ENCODE data around the gene LRRC47.

The LRRC47 gene

DNA sequence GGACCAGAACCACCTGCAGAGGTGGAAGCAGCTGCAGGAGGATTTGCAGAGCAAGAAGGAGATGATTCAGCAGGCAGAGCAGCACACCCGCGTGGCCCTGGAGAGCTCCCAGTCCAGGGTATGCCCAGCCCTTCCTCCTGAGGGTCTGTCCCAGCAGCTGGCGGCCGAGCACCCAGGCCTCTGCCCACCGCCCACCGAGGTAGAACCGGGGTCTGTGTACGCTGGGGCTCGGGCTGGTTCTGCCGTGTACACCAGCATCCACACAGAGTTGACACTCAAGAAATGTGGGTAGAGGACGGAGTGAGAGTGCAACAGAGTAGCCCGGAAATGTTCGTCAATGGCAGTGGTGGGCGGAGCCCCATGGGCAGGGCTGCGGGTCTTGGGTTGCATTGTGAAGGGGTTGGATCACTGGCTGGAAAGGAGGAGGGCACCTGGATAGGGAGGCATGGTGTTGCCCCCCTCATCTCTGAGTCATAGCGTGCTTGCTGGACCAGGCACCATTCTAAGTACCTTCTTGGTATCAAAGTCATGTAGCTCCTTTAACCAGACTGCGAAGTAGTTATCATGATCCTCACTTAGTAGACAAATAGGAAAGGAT, 28.9 kb downstream of the LRRC47 start:
- no peak overlapping the region for H3K27ac ChIP-seq
- TF ChIP-seq, protein P1, sequence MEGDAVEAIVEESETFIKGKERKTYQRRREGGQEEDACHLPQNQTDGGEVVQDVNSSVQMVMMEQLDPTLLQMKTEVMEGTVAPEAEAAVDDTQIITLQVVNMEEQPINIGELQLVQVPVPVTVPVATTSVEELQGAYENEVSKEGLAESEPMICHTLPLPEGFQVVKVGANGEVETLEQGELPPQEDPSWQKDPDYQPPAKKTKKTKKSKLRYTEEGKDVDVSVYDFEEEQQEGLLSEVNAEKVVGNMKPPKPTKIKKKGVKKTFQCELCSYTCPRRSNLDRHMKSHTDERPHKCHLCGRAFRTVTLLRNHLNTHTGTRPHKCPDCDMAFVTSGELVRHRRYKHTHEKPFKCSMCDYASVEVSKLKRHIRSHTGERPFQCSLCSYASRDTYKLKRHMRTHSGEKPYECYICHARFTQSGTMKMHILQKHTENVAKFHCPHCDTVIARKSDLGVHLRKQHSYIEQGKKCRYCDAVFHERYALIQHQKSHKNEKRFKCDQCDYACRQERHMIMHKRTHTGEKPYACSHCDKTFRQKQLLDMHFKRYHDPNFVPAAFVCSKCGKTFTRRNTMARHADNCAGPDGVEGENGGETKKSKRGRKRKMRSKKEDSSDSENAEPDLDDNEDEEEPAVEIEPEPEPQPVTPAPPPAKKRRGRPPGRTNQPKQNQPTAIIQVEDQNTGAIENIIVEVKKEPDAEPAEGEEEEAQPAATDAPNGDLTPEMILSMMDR (conservative IDR thresholded peaks at IDR 0.05): no peak

DNA sequence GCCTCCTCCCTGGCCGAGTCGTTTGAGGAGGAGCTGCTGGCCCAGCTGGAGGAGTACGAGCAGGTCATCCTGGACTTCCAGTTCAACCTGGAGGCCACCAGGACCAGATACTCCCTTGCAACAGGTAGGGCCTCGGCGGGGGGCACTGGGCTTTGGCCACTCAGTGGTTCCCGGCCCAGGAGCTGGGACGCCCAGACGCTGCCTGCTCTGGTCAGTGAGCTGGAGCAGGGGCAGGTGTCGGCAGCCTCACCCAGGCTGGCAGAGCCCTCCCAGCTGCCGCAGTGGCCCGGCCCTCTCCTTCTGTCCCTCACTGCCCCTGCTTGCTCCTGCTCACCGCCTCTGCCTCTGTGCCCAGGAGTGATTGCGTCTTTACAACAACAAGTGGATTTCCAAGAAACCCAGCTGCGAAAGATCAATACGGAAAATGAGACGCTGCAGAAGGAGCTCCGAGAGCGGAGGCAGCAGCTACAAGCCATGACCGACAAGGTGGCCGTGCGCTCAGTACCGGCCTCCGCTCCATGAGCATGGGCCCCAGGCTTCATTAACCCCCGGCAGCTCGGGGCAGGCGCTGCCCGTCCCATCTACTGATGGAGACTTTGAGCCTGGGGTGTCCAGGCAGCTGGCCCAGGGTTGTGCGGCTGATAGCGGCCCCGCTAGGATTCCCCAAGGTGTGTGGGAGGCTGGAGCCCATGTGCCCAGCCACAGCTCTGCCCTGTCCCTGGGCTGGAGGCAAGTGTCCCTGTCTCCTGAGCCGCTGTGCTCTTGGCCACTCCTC, 32.8 kb downstream of the LRRC47 start:
- TF ChIP-seq, protein P1 (conservative IDR thresholded peaks at IDR 0.05): no peak
- no peak overlapping the region for H3K27ac ChIP-seq

DNA sequence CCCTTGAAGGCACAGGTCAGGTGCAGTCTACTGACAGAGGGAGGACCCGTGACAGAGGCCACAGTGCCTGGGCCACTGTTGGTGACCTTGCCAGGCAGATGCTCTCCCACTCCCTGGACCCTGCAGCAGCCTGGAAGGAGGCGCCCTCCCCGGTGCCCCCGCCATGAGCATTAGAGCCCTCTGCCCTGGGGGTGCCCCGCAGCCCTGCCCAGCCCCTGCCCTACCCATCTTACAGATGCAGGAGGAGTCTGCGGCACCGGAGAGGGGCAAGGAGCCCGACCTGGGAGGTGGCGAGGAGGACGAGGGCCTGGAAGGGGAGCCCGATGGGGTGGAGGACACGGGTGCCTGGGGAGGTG, 33.4 kb downstream of the LRRC47 start:
- no peak overlapping the region for H3K27ac ChIP-seq
- TF ChIP-seq, protein P1 (conservative IDR thresholded peaks at IDR 0.05): no peak

DNA sequence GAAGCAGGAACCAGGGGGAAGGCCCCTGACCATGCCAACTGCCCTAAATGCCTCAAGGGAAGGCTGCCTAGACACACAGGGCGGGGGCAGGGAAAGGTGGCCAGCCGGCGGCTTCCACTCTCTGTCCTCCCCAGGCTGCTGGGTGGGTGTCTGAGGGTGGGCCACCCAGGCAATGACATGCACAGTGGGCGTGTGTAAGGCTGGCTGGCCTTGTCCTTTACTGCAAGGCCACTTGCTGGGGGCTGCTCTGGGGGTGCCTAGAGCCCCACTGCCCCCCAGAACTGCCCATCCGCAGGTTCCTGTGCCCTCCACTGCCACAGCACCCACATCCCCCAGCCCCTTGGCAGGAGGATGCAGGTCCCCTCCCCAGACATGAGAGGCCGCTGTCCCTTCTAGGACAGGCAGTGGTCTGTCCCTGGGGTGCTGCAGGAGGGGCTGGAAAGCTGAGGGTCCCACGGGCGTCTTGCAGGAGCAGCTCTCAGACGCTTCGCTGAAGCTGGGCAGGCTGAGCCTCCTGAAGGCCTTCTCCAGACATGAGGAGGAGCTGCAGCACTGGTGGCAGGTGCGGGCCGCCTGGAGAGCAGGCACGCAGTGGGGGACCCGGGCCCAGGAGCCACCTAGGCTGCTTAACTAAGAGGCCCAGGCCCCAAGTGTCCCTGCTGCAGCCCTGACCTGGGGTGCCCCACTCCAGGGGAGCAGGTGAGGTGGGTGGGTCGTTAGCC, 34.0 kb downstream of the LRRC47 start:
- TF ChIP-seq, protein P1 (conservative IDR thresholded peaks at IDR 0.05): no peak
- no peak overlapping the region for H3K27ac ChIP-seq

DNA sequence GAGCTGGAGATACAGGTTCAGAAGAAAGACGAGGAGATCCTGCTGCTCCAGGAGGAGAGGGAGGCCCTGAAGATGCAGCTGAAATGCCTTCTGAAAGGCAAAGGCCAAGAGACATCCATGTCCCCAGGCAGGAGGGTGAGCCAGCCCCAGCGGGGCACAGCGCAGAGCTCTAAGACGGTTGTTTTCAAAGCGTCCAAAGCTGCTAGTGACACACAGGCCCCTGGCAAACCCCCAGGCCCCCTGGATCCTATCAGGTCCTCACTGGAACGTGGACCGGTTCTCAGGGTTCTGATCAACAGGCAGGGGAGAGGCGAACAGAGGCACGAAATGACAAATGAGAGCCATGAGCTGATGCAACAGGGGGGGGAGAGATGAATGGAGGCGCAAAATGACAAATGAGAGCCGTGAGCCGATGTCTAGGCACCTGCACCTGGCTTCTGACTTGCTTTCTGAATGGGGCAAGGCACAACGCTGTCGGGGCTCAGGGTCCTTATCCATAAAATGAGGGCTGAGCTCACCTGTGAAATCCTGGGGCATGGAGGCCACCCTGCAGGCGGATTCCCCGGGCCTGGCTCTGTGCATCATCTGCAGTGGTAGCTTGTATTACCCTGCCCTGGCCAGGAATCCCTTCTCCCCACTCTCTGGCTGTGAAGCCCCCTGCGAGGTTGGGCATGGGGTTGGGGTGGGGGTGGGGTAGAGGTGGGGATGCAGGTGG, 34.8 kb downstream of the LRRC47 start:
- H3K27ac ChIP-seq: no peak overlapping the region
- TF ChIP-seq, protein P1 (conservative IDR thresholded peaks at IDR 0.05): no peak

DNA sequence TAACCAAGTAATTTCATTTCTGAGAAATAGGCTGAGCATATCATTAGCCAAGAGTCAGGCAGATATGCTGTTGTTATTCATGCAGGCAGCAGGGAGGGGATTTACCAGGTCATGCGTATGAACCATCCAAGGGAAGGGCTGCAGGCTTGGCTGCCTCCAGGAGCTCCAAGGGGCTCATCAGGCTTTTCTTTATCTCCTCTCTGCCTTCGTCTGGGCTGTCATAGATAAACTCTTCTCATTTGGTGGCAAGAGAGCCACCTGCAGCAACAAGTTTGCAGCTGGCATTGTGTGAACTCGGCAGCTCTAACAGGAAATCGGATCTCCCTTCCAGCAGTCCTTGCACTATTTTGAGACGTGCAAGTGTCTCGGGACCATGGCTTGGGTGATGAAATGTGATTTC, 36.5 kb downstream of the LRRC47 start:
- TF ChIP-seq, protein P1 (conservative IDR thresholded peaks at IDR 0.05): no peak
- H3K27ac ChIP-seq: no peak overlapping the region

DNA sequence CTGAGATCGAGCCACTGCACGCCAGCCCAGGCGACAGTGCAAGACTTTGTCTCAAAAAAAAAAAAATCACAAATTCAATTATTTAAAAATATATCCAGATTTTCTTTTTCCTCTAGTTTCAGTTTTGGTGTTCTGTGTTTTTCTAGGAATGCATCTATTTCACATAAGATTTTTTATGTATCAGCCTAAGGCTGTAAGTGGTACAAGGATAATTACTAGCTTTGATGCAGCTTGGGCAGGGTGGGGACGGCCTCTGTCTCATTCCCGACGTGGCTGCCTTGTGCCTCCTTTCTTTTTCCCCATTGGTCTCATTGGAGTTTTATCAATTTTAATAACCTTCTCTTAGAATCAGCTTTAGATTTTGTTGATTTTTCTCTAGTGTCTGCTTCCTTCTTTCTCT, 37.1 kb downstream of the LRRC47 start:
- TF ChIP-seq, protein P1 (conservative IDR thresholded peaks at IDR 0.05): no peak
- no peak overlapping the region for H3K27ac ChIP-seq
